NCI-H187 treated with DMSO at 0.1 percent for 48 hours (cell line): ENCODE results near the gene SLC4A2.
A peak's percentile ranks its signal among the peaks of the same experiment; 100 is the strongest.

Experiments used
- DNase-seq: peaks from one replicate; lab custom pipeline; 2025; lab: John Stamatoyannopoulos, UW

SLC4A2 gene

GRCh38 chr7:151117565-151117964 is 58.2 kb downstream of the SLC4A2 start:
- DNase-seq = no peak

DNA sequence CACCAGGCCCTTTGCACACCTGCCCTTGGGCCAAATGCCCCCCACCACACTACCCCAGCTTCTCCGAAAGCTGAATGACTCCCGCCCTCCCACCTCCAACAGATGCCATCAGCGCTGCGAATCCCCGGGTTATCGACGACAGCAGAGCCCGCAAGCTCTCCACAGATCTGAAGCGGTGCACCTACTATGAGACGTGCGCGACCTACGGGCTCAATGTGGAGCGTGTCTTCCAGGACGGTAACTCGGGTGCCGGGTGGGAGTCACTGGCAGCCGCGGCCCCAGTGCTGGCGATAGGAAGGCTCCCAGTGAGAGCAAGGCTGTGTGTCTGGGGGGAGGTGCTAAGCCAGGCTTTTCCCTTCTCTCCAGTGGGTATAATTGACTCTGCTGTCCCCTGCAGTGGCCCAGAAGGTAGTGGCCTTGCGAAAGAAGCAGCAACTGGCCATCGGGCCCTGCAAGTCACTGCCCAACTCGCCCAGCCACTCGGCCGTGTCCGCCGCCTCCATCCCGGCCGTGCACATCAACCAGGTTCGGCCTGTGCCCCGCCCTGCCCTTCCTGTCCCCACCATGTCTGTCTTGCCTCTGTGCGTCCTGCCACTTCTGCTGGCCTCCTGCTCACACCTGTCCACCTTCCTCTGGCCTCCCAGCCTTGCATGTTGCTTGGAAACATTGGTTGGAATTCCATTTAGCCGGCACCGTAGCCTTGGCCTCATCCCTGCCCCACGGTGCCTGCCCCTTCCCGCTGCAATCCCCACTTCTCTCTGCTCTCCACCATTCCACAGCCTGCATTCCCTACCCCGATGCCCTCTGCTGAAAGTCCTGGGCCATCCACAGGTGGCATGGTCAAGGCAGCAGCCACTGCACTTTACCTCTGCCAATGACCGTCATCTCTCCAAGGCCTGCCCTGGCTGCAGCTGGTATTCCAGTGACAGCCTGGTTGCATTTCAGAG is 59.0 kb downstream of the SLC4A2 start:
- DNase-seq = no peak

- DNase-seq = no peak
Observed at GRCh38 chr7:151119055-151119415, 59.6 kb downstream of the SLC4A2 start.

- DNase-seq = no peak
Observed at GRCh38 chr7:151119902-151120301, 60.5 kb downstream of the SLC4A2 start.

GRCh38 chr7:151120896-151121295 is 61.5 kb downstream of the SLC4A2 start:
- DNase-seq = no peak

DNA sequence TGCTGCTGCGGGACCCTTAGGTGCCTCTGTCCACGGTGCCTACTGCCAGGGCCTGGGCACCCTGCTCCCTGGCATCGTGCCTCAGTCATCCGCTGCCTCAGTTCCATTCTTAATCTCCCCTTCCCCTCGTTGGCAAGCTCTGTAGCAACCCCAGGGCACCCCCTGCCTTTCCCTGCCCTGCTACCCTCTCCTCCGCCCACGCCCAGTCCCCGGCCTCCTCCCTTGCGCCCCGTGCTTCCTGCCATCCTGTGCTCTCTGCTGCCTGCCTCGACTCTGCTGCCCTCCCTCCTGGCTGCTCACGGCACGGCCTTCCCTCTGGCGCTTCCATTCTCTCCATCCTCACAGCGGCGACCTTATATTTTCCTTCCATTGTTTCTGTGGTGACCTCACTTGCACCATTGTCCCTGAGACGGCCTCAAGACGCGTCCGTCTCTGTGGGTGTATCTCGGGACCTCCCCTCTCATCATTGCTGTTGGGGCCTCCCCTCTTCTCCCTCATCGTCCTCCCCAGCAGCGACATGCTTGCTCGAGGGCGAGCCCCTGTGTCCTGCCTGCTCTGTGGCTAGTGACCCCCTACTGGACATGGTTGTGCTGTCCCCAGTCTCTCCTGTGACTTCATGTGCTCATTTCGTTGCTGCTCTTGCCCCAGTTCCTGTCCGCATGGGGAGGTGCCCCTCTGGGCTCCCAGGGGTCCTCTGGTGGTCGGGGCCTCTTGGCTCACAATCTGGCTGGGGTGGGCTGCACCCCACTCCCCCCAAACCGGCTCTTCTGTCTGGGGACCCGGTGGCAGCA is 62.2 kb downstream of the SLC4A2 start:
- no peak for DNase-seq

GRCh38 chr7:151122276-151122675 is 62.9 kb downstream of the SLC4A2 start:
- no peak for DNase-seq

GRCh38 chr7:151122796-151123157 is 63.4 kb downstream of the SLC4A2 start:
- DNase-seq = no peak

DNA sequence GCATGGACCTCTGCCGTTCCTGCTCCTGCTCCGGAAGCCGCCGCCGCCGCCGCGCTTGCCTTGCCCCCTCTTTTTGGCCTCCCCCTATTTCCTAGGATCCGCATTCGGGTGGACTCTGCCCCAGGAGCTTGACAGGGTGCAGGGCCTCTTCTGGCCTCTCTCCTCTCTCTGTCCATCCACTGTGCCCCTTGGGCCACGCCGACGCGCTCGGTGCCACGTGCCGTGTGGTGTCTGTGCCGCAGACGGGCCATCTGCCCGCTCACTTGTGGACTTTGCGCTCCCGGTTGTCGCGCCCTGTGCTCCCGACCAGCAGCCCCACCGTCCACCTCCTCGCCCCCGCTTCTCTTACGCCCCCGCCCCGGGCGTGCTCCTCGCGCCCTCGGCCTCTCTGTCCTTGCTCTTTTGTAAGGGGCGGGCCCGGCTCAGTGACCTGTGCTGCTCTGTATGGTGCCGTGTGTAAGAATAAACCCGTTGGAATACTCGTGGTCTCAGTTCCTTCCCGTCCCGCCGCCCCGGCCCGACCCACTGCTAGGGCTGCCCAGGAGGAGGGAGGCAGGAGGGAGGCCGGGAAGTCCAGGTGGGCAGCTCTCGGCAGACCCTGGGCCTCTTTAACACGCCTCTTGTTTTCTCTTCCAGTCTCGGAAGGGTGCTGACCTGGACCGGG is 63.9 kb downstream of the SLC4A2 start:
- no peak for DNase-seq

DNA sequence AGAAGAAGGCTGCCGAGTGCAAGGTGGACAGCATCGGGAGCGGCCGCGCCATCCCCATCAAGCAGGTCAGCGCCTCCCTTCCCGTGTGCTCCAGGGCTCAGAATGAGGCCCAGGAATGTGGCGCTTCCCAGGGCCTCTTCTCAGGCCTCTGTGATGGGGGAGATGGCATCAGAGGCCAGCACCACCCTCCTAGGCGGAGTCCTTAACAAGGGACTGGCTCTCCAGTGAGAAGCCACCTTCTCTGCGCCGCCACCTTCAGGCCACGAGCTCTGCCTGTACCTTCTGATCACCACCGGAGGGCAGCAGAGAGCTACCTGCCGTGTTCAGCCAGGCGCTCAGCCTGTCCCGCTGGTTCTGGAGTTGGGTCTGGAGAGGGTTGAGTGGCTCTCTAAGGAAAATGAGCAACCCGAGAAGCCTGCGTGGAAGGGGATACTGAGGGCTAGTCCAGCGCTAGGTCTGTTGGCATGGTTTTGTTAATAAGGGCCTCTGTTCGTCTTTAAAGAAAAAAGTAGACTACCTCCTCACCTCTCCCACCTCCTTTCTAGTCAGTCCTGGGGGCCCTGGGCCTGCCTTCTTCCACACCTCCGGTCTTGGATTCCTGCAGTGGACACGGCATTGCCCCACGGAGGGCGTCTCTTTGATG is 64.6 kb downstream of the SLC4A2 start:
- peak; percentile 20 for DNase-seq

DNA sequence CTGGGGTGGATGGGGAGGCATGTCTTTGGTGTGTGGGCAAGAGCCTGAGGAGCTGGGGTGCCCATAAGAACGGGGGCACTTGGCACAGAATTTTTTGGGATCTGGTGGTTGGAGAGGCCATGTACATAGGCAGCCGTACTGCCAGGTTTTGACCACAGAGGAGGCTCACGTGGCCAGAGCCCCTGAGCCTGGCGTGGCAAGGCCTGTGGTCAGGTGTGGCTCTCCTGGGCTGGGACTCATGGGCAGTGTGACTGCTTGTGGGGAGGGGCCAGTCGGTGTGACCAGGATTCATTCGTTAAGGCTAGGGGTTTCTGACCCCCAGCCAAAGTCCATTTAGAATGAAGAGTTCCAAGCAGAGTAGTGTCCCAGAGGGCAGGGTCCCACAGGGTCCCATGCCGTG is 65.1 kb downstream of the SLC4A2 start:
- DNase-seq = no peak

DNA sequence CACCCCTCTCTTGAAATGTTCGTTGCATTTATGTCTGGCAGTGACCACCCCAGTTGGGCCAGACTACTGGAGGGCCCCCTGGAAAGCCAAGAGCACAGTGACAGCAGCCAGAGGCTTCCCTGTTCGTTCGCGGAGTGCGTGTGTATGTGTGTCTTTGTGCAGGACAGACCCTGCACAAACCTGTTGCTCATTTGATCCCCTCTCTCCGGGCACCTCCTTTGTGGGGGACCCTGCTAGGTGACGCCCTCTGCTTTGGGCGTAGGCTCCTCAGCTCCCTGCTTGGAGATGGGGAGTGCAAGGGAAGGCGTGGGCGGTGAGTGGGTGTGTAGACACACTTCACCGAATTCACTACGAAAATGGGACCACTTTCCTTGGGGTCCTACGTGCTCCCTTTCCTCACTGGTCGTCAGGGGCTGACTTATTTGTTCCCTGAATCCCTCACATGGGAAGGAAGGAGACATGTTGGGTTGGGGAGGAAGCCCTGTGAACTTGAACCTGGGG is 65.6 kb downstream of the SLC4A2 start:
- DNase-seq = no peak

DNA sequence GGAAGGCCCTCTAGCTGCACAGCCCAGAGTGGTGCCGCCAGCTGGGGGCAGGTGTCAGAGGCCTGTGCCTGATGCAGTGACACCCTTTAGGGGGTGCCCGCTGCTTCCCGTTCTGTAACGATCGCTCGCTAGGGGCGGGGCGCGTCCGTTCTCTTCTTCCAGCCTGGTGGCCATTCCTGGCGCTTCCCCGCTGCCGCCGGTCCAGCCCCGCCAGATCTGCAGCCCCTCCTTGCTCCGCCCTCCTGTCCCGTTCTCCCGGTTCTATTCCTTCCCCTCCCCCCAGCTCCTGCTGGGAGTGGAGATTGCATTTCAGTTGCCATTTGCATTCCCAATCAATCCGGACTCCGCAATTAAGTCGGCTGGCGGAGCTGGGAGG is 66.1 kb downstream of the SLC4A2 start:
- no peak for DNase-seq

GRCh38 chr7:151125846-151126481 is 66.6 kb downstream of the SLC4A2 start:
- DNase-seq = no peak
